Cardiac septum (tissue), 1 donor: Measurements from ENCODE around the gene L1CAM. TPM values are rescaled to one million over a fixed set of nuclear protein-coding genes. Genes with fewer than 3 reads are reported as not detected.

Experiments
- DNase-seq: peaks from one replicate; pipeline ENCODE4 v3.0.0-alpha.2; 2020; ENCODE audit warnings: low spot score
- intact Hi-C: fragments of 100-400 bp; cut with DNase I; formaldehyde crosslinking; loops from one replicate; pipeline ENCODE4 v1.14.0; 2022
- total RNA-seq: library from RNA; stranded (reverse); fragmentation: NEBNext Ultra II Directional; extraction: Animal tissue kit (Norgen Biotek cat#: 25700); gene quantifications from one replicate; pipeline ENCODE4 v1.2.1, GENCODE V29; 2021
- donor health status: DM: no; HTN: no; CAD: no.

L1CAM gene
- total RNA-seq, 1 donor from 2014 or later: 1.5 TPM

DNA sequence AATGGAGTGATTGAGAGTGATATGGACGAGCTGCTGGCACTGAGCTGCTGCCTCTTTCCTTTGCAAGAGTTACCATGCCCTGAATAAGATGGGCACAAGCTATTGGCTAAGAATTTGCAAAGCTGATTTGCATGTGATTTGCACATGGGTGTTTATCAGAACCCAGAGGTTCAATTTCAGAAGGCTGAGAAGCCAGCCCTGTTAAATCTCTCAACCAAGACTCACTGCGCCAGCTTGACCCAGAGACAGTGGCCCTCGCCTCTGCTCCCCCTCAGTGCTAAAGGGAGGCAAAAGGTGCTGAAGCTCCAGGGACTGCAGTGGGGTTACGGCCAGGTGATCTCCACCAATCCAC is 39.4 kb upstream of the L1CAM start:
- DNase-seq: no peak
- intact Hi-C loops: no loop called here

DNA sequence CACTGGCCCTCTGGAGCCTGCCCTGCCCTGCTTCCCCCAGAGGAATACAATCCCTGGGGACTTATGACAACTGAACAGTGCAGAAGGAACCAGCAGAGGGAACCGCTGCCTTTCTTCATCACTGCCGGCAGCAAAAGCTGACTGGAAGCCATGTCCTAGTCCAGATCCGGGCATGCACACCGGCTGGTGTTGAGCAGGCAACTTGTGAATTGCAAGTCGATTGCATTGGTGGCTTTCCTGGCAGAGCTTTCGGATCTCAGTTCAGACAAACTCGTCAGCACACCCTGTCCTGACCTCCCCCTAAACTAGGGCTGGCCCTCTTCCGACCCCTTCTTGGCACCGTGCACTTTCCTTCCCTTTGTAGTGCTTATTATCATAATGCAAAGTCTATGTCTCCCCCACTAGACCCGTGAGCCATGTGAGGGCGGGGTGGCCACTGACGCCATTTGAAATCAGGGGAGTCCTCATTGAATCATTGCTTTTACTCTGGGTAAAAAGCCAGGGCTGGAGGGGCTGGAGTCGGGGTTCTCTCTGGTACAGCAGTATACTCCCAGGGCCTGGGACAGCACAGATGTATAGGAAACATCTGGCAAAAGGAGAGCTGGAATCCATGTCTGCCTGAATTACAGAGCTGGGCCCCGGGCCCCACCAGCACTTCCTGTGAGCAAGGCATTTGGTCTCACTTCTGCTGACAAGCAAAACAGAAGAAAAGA is 38.3 kb upstream of the L1CAM start:
- intact Hi-C loops: no loop called here
- no peak for DNase-seq

DNA sequence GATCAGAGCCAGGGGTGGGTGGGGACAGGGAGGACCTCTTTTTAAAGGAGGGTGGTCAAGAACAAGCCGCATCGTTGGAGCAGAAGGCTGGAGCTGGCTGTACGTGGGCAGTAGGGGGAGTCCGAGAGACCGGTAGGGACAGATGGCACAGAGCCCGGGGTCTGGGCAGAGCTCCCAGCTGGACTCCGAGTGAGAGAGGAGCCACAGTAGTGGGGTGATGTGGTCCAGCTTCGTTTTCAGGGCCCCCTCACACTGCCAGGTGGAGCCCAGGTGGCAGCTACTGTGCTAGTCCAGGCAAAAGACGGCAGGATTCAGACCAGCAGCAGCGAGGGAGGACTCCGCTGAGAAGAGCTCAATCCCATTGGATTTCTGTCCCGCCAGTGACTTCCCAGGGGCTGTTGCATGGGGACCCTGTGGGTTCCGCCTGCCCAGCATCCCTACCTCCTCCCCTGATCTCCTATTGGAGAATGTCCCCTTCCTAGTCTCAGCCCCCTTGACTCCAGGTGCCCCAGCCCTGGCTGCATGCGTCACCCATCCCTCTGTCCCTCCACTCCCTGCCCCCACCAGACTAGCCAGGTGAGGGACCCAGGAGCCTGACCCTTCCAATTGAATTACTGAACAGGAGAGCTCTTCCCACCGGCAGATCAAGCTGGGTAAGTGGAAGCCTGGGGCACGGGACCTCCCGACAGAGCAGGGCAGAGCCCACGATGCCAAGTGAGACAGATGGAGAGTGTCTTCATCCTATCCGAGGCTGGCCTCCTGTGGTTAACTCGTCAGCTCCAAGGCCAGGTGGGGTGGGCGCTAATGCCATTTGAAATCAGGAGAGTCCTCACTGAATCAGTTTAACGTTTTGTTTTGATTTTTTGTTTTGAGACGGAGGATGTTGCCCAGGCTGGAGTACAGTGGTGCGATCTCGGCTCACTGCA is 37.2 kb upstream of the L1CAM start:
- peak; percentile 88 for DNase-seq
- intact Hi-C loops: no loop called here

DNA sequence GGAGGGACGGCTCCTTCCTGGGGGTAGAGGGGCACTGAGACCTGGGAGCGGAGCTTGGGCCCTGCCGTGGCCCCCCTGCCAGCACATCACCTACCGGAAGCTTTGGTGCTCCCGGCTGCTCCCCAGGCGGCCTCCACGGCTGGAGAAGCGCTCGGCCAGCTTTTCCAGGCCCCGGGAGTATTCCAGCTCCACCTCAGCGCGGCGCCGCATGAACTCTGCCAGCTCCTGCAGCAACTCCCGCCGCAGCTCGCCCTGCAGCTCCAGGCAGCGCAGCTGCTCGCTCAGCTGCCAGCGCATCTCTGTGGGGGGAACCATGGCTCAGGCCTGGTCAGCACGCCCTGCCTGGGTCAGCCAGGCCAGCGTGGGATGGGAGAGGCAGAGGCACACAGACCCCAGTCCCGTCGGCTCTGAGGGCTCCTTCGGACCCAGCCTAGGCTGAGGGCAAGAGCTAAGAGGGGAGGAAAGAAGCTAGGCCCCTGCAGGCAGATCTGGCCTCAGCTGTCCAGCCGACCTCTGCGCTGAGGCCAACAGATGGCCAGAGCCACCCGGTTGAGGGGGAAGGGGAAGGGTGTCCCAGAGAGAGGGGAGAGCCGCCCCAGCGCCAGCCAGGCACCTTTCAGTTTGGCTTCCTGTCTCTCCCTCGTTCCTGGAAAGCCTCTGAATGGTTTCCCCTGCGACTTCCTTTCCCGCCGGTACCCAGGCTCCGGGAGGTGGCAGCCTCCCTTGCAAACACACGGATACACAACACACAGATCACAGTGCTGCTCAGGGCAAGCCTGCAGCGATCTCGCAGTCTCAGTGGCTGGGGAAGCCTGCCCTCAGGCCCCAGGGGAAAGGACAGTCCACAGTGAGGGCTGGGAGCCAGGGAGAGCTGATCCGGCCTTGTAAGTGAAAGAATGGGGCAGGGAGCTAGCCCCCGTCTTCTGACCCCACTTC is 35.8 kb upstream of the L1CAM start:
- intact Hi-C loops: no loop called here
- no peak for DNase-seq

DNA sequence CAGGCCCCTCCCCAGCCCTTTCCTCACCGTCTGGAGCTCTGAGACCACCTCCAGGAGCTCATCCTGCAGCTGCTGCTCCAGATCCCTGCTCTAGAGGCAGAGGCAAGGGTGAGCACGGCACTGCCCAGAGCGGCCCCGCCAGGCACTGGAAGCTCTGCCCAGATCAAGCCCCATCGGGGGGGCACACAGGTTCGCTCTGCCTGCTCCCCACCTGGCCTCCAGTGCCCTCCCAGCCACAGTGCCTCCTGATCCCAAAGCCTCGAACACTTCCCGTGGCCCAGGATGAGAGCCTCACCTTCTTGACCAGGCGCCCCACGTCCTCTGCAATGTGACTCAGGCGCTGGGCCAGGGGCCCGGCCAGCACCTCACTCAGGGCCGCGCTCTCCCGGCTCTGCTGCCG is 35.1 kb upstream of the L1CAM start:
- intact Hi-C loops: no loop called here
- no peak for DNase-seq

DNA sequence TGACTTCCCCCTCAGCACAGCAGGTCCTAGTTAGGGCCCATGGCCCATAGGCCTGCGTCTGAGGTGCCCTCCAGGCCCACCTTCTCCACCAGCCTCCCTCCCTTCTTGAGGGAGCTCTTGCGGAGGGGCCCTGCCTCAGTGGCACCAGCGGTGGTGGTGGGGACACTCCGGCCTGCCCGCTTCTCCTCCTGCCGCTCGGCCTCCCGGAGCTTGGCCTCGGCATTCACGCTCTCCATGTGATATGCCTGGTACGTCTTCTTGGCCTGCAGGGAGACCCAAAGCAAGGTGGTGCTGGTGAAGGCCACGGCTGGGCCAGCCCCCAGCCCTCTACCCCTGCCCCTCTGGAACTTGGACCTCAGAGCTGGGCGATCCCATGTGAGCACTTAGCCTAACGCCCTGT is 34.6 kb upstream of the L1CAM start:
- intact Hi-C loops: no loop called here
- no peak for DNase-seq

DNA sequence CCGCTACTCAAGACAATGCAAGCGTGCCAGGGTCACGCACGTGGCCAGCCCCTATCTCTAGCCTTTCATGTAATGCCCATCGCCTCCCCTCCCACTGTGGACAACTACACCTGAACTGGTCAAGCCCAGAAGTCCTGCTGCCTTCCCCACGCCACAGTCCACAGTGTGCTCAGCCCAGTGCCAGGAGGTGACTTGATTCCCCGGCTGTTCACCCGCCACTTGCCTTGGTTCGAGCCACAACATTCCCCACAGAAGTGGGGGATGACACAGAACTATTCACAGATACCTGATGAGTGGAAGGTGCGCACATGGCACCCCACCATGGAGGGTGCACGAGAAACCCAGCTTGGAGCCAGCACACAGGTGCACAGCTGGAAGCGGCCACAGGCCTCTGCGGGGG is 33.3 kb upstream of the L1CAM start:
- no peak for DNase-seq
- intact Hi-C loops: no loop called here

DNA sequence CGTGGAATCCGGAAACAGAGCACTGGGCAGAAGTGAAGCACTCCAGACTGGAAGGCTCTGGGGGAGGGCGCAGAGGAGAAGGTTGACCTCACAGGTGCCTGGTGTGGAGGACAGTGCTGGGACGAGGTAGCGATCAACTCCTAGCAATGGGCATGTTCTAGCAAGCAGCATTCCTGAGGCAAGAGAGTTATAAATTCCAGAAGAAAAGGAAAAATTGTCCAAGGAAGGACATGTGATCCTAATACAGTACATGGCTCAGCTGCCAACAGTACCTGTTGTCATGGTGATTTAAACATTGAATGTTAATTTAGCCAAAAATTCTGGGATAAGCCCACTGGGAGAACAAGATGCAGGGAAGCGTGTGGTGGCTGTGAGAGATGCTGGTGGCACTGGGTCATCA is 31.9 kb upstream of the L1CAM start:
- no peak for DNase-seq
- intact Hi-C loops: no loop called here

DNA sequence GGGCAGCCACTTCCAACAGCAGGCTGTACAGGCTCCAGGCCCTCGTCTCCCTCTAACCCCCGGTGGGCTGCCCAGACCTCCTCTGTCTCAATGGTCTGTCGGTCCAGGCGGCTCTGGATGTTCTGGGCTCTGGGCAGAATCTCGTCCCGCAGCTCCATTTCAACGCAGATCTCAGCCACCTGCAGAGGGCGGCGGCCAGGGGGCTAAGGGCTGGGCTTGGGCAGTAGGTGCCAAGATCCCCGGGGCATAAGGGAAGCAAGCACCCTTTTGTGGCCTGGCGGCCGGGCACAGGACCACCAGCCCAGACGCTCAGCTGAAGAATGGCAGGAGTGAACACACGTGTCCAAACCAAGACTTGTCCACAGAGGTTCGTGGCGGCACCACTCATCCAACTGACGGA is 27.7 kb upstream of the L1CAM start:
- no peak for DNase-seq
- intact Hi-C loops: no loop called here

DNA sequence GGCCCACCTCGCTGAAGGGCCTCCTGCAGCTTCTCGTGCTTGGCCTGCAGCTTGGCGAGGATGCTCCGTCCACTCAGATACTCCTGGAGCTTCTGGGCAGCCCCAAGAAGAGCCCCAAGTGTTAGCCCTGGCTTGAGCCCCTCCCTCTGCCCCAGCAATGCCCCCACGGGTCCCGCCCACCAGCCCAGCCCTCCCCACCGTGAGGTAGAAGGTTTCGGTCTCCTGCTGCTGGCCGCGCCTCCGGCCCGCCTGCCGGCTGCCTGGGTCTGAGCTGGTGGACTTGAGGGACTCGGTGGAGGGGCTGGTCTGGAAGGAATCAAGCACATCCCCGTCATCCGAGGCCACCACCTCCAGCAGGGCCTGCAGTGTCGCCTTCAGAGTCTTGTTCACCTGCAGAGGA is 27.2 kb upstream of the L1CAM start:
- intact Hi-C loops: no loop called here
- no peak for DNase-seq

DNA sequence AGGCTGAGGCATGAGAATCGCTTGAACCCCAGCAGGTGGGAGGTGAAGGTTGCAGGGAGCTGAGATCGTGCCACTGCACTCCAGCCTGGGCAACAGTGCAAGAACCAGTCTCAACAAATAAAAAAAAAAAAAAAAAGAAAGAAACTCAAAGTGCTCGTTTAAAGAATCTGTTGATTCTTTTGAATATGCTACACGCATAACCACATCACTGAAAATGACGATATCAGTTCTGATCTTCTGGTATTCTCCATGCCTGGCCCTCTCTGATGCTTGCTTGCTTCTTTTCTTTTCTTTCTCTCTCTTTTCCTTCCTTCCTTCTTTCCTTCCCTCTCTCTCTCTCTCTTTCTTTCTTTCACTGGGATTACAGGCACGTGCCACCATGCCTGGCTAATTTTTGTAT is 25.8 kb upstream of the L1CAM start:
- no peak for DNase-seq
- intact Hi-C loops: no loop called here

DNA sequence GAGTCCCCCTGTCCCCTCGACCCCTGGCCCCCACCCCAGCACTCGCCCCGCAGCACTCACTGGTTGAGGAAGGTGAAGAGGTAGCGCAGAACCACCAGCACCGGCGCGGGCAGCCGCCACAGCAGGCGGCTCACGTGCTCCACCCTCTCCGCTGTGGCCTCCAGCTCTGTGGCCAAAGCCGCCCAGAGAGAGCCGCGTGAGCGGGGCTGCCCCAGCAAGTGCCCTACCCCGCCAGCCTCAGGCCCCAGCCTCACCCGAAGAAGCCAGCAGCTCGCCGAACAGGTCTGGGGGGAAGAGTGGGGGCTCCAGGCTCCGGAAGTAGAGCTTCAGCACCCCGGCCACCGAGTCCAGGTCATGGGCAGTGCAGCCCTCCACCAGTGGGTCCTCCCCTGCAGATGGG is 24.5 kb upstream of the L1CAM start:
- DNase-seq: no peak
- intact Hi-C loops: no loop called here

DNA sequence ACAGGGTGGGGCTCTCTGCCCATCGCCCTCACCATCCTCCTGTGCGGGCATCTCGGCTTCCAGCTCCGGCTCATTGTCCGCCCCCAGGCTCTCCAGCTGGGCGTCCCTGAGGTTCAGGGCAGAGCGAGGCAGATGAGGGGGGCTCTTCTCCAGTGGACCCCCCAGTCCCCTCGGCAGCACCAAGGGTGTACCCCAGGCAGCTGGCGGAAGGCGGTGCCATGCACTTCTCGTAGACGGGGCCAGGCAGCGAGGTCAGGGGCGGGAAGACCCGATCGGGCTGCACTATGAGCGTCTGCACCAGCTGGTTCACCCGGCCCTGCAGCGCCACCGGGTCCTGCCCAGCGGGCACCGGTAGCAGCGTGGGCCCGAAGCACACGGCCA is 24.0 kb upstream of the L1CAM start:
- intact Hi-C loops: no loop called here
- no peak for DNase-seq

DNA sequence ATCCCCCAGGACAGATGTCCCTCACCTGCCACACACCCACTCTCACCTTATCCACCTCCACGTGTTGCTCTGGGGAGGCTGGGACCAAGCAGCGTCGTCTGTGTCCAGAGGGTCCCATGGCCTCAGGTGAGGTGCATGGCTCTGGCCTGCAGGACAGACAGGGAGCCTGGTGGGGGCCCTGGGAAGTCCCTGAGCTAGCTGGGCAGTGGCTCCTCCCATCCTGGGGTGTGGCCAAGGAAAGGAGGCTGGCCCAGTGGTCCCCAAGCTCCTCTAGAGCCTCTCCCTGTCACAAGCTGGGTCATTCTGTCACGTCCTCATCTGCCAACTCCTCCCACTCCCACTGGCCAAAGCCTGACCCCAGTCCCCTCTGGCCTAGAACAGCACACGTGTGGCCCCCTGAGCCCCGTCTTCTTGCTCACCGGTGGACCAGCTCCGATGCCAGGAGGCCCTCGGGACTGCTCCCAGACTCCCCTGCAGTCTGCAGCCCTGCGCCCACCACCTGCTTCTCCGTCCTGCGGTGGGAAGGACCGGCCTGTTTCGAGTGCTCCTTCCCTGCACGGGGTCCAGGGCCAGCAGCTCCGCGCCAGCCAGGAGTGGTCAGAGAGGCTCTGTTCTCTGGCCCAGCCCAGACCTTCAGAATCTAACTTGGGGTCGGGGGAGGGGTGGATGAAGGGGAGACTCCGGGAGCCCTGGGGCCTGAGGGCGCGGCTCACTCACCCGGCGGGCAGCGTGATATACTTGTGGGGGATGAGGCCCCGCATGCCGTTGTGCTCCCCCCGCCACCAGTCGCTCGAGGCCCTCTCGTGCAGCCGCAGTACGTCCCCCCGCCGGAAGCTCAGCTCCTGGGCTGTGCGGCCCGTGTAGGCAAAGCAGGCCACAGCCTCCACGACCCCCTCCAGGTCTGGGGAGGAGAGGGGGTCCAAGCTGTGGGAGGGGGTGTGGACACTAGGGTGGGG is 23.3 kb upstream of the L1CAM start:
- DNase-seq: no peak
- intact Hi-C loops: no loop called here

DNA sequence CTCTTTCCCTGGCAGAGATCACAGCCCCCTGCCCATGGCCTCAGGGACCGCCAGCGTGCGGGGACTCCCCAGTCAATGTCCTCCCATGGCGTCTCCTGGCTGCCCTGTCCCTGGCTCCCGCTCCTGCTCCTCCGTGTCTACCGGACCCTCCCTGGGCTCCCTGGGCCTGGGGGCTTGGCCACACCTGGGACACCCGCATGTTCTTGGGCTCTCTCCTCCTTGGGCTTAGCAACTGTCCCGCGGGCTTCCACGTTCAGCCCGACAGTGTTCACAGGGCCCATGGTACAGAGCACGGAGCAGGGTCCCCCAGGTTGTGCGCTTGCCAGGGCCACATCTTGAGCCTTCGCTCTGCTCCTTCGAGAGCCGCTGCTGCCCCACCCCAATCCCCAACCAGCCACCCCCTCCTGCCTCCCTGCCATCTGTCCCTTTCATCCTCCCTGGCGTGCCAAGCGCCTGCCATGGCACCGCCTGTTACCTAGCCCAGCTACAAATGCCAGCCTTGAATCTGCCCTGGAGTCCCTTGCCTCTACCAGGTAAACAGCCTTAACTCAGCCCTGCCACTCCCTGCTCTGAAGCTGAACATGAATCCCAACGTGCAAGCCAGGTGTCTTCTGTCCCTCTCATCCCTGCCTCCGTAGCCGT is 22.4 kb upstream of the L1CAM start:
- intact Hi-C loops: no loop called here
- DNase-seq: no peak

DNA sequence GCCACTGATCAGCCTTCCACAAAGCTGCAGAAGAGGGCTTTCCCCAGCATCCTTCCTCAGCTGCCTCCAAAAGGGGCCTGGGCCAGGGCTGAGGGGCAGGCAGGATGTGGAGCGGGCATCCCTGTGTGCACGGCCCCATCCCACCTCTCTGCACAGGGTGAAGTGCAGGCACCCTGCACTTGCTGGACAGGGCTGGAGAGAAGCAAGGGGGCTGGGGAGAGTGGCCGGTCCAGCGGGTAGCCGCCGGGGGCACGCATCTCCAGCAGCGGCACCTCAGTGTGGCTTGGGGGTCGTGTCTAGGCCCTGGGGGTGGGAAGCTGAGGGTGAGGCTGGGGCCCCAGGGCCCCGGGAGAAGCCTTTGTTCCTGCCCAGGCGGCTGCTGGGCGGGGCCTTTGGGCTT is 21.5 kb upstream of the L1CAM start:
- intact Hi-C loops: no loop called here
- DNase-seq: no peak

DNA sequence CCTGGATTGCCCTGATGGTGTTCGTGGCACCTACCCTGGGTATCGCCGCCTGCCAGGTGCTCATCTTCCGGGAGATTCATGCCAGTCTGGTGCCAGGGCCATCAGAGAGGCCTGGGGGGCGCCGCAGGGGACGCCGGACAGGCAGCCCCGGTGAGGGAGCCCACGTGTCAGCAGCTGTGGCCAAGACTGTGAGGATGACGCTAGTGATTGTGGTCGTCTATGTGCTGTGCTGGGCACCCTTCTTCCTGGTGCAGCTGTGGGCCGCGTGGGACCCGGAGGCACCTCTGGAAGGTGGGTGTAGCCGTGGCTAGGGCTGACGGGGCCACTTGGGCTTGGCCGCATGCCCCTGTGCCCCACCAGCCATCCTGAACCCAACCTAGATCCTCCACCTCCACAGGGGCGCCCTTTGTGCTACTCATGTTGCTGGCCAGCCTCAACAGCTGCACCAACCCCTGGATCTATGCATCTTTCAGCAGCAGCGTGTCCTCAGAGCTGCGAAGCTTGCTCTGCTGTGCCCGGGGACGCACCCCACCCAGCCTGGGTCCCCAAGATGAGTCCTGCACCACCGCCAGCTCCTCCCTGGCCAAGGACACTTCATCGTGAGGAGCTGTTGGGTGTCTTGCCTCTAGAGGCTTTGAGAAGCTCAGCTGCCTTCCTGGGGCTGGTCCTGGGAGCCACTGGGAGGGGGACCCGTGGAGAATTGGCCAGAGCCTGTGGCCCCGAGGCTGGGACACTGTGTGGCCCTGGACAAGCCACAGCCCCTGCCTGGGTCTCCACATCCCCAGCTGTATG is 20.3 kb upstream of the L1CAM start:
- no peak for DNase-seq
- intact Hi-C loops: no loop called here
